Suprapubic skin (tissue), 4 donors: ENCODE data around the gene COL16A1.

Experiments
- EP300 ChIP-seq: sonication (generic); formaldehyde crosslinking; IDR thresholded peaks from one replicate; pipeline ENCODE4 v1.6.1; 2017; ENCODE audit warnings: antibody characterized with exemption
- POLR2A ChIP-seq, 2 donors: fragments of 450-650 bp; IDR thresholded peaks; one replicate each; pipeline ENCODE4 v1.6.1; 2017; ENCODE audit warnings: antibody characterized with exemption in 2 of 2, mild to moderate bottlenecking in 2 of 2, moderate library complexity in 2 of 2
- POLR2AphosphoS5 ChIP-seq, 3 donors: sonication (generic); formaldehyde crosslinking; IDR thresholded peaks; one replicate each; pipeline ENCODE4 v1.6.1; 2017; ENCODE audit warnings: antibody characterized with exemption in 3 of 3
- TF ChIP-seq, protein P1 (sequence below), 2 donors: fragments of 200-600 bp in 1 of 2; fragments of 450-650 bp in 1 of 2; sonication (generic) in 1 of 2; IDR thresholded peaks; one replicate each; pipeline ENCODE4 v1.5.1; 2016 to 2019; ENCODE audit warnings: antibody characterized with exemption in 2 of 2, mild to moderate bottlenecking in 1 of 2, moderate library complexity in 1 of 2

DNA sequence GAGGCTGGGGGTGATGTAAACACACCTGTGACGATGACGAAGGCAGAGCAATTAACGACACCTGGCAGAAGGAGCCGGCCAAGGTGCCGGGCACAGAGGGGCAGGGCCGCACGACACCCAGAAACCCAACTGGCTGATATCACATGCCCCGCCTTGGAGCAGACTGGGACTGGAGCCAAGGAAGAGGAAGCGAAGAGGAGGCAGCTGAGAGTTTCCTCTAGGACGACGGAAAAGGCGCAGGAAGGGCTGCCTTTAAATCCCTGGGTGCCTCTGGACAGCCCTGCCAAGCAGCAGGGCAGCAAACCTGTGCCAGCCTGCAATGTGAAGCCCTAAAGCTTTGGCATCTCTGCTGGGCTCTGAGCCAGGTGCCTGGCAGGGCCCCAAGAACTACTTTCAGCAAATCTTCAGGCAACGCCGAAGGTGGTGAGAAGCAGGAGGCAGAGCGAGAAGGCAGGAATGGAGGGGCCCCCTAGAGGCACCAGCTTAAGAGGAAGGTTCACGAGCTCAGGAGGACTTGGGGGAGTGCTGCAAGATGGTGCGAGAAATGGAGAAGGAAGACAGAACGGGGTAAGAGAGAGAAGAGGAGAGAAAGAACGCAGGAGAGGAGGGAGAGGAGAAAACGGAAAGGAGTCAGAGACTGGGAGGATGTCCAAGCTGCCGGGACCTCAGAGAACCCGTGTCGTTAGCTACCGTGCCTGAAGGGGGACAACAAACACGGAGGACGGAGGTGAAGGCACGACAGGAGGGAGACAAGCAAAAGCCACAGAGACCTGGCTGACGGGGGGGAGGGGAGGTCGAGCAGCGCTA, 33.8 kb downstream of the COL16A1 start:
- TF ChIP-seq POLR2AphosphoS5 (IDR thresholded peaks at IDR 0.05) (peak in 1 of 3 donors; percentile 23), POLR2A (IDR thresholded peaks at IDR 0.05) (no peak), EP300 (no peak)
- TF ChIP-seq, protein P1, sequence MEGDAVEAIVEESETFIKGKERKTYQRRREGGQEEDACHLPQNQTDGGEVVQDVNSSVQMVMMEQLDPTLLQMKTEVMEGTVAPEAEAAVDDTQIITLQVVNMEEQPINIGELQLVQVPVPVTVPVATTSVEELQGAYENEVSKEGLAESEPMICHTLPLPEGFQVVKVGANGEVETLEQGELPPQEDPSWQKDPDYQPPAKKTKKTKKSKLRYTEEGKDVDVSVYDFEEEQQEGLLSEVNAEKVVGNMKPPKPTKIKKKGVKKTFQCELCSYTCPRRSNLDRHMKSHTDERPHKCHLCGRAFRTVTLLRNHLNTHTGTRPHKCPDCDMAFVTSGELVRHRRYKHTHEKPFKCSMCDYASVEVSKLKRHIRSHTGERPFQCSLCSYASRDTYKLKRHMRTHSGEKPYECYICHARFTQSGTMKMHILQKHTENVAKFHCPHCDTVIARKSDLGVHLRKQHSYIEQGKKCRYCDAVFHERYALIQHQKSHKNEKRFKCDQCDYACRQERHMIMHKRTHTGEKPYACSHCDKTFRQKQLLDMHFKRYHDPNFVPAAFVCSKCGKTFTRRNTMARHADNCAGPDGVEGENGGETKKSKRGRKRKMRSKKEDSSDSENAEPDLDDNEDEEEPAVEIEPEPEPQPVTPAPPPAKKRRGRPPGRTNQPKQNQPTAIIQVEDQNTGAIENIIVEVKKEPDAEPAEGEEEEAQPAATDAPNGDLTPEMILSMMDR (IDR thresholded peaks at IDR 0.05), result no peak
